Left lung (tissue), 10 donors: ENCODE measurements around the gene PAM. TPM values are rescaled to one million over a fixed set of nuclear protein-coding genes. Genes with fewer than 3 reads are reported as not detected.

ENCODE experiments used
- ATAC-seq: fragments of 200-7000 bp; cut with Tn5 transposase; one replicate; pipeline ENCODE4 v1.9.1; 2020; ENCODE audit warnings: moderate library complexity
- DNase-seq, 4 donors: peaks; one replicate each; pipeline ENCODE4 v3.0.0-alpha.2; 2013 to 2020
- H3K27ac ChIP-seq, 2 donors: fragments of 200-600 bp; sonication (generic) in 1 of 2; one replicate each; pipeline versions ENCODE4 v1.5.0 to v1.8.0; 2020 to 2021
- H3K27me3 ChIP-seq, 2 donors: fragments of 200-600 bp; sonication (generic) in 1 of 2; one replicate each; pipeline versions ENCODE4 v1.5.0 to v1.8.0; 2020 to 2021
- H3K36me3 ChIP-seq, 2 donors: fragments of 200-600 bp; sonication (generic) in 1 of 2; one replicate each; pipeline versions ENCODE4 v1.5.0 to v1.8.0; 2020 to 2021
- H3K4me1 ChIP-seq, 2 donors: fragments of 200-600 bp; one replicate each; pipeline ENCODE4 v1.8.0; 2021
- H3K4me3 ChIP-seq, 2 donors: fragments of 200-600 bp; sonication (generic) in 1 of 2; one replicate each; pipeline versions ENCODE4 v1.5.0 to v1.8.0; 2020 to 2021; ENCODE audit warnings: mild to moderate bottlenecking in 1 of 2
- H3K9me3 ChIP-seq, 2 donors: fragments of 200-600 bp; sonication (generic) in 1 of 2; one replicate each; pipeline versions ENCODE4 v1.5.0 to v1.8.0; 2020 to 2021
- CTCF ChIP-seq, 2 donors: fragments of 200-600 bp; sonication (generic) in 1 of 2; IDR thresholded peaks; one replicate each; pipeline versions ENCODE4 v1.5.0 to v1.8.0; 2021; ENCODE audit warnings: antibody characterized with exemption in 2 of 2
- intact Hi-C, 2 donors: fragments of 100-400 bp; cut with DNase I; formaldehyde crosslinking; loops; one replicate each; pipeline versions ENCODE4 v1.11.2 to v1.14.2; 2022
- polyA plus RNA-seq, 6 donors: library from polyadenylated mRNA; unstranded; fragments of 120-200 nt; gene quantifications; one replicate each; pipeline ENCODE4 v1.2.1, GENCODE V29; 2013; ENCODE audit not compliant: insufficient read length in 6 of 6
- total RNA-seq, 2 donors: library from RNA; stranded (reverse); fragmentation: NEBNext Ultra II Directional; extraction: Animal tissue kit (Norgen Biotek cat#: 25700); gene quantifications; one replicate each; pipeline ENCODE4 v1.2.1, GENCODE V29; 2021
- donor health status: DM: no; HTN: yes; CAD: no.
- donor health status: DM: no; HTN: no; CAD: no.

Gene PAM
- total and polyA plus RNA-seq, 8 donors, result 93.3 to 427 (median 145) TPM

- peaks cover 0 to 1% of the 10 kb centered on the region in 2 donors for H3K9me3 ChIP-seq
- H3K4me1 ChIP-seq, result peaks cover 0 to 18% of the 10 kb centered on the region in 2 donors
- DNase-seq (no peak), ATAC-seq (no peak)
- TF ChIP-seq CTCF (IDR thresholded peaks at IDR 0.05), result no peak
- H3K27ac ChIP-seq, result no peak overlapping the region
- no peak overlapping the region for H3K4me3 ChIP-seq
- H3K36me3 ChIP-seq, result peaks cover 0 to 11% of the 10 kb centered on the region in 2 donors
- intact Hi-C loops, result no loop called here
- no peaks in the 10 kb centered on the region for H3K27me3 ChIP-seq
Observed at GRCh38 chr5:102911973-102912372, 156.9 kb downstream of the PAM start.

- H3K36me3 ChIP-seq, result peaks cover 0 to 11% of the 10 kb centered on the region in 2 donors
- no peaks in the 10 kb centered on the region for H3K27me3 ChIP-seq
- intact Hi-C loops, result no loop called here
- DNase-seq, result no peak
- no peak overlapping the region for H3K4me3 ChIP-seq
- no peaks in the 10 kb centered on the region for H3K9me3 ChIP-seq
- no peak overlapping the region for H3K27ac ChIP-seq
- H3K4me1 ChIP-seq, result peaks cover 0 to 11% of the 10 kb centered on the region in 2 donors
- ATAC-seq, result no peak
- TF ChIP-seq CTCF (IDR thresholded peaks at IDR 0.05), result no peak
Observed at GRCh38 chr5:102916109-102916508, 161.0 kb downstream of the PAM start.

GRCh38 chr5:102918986-102919610 is 164.0 kb downstream of the PAM start:
- ATAC-seq (no peak), DNase-seq (no peak)
- Histone ChIP-seq H3K36me3 (peaks cover 0 to 8% of the 10 kb centered on the region in 2 donors), H3K9me3 (no peaks in the 10 kb centered on the region), H3K4me1 (no peaks in the 10 kb centered on the region), H3K27me3 (no peaks in the 10 kb centered on the region), H3K4me3 (no peak overlapping the region), H3K27ac (no peak overlapping the region)
- no peak for TF ChIP-seq CTCF (IDR thresholded peaks at IDR 0.05)
- intact Hi-C loops, result no loop called here

GRCh38 chr5:102920762-102921161 is 165.7 kb downstream of the PAM start:
- ATAC-seq (no peak), DNase-seq (no peak)
- no peak for TF ChIP-seq CTCF (IDR thresholded peaks at IDR 0.05)
- Histone ChIP-seq H3K27ac (no peak overlapping the region), H3K9me3 (no peaks in the 10 kb centered on the region), H3K4me1 (no peaks in the 10 kb centered on the region), H3K4me3 (no peak overlapping the region), H3K27me3 (no peaks in the 10 kb centered on the region), H3K36me3 (peaks cover 0 to 7% of the 10 kb centered on the region in 2 donors)
- intact Hi-C loops, result no loop called here

- H3K27ac ChIP-seq, result no peak overlapping the region
- no peaks in the 10 kb centered on the region for H3K9me3 ChIP-seq
- no peaks in the 10 kb centered on the region for H3K4me1 ChIP-seq
- ATAC-seq, result no peak
- intact Hi-C loops, result no loop called here
- peaks cover 0 to 7% of the 10 kb centered on the region in 2 donors for H3K36me3 ChIP-seq
- TF ChIP-seq CTCF (IDR thresholded peaks at IDR 0.05), result no peak
- DNase-seq, result no peak
- H3K27me3 ChIP-seq, result no peaks in the 10 kb centered on the region
- H3K4me3 ChIP-seq, result no peak overlapping the region
Observed at GRCh38 chr5:102921341-102922044, 166.4 kb downstream of the PAM start.
